Spinal cord (tissue), 10 donors: Measurements from ENCODE around the gene PARP1. TPM values are rescaled to one million over a fixed set of nuclear protein-coding genes. Genes with fewer than 3 reads are reported as not detected.

Experiments
- DNase-seq, 6 donors: peaks; one replicate each; pipeline versions ENCODE4 v3.0.0 to v3.0.0-alpha.2; 2013 to 2015; ENCODE audit warnings: low spot score in 6 of 6, low read depth in 4 of 6
- H3K27ac ChIP-seq: one replicate; pipeline ENCODE4 v1.5.1; 2013; ENCODE audit warnings: low read depth, low read length, control low read depth
- H3K27me3 ChIP-seq: one replicate; pipeline ENCODE4 v1.6.1; 2013; ENCODE audit warnings: low read length; ENCODE audit not compliant: control insufficient read depth, insufficient read depth
- H3K36me3 ChIP-seq: one replicate; pipeline ENCODE4 v1.6.1; 2013; ENCODE audit warnings: low read length; ENCODE audit not compliant: control insufficient read depth, insufficient read depth
- H3K4me1 ChIP-seq: one replicate; pipeline ENCODE4 v1.6.1; 2013; ENCODE audit warnings: low read length; ENCODE audit not compliant: control insufficient read depth, insufficient read depth
- H3K4me3 ChIP-seq: one replicate; pipeline ENCODE4 v1.5.1; 2013; ENCODE audit warnings: low read depth, low read length, control low read depth
- H3K9me3 ChIP-seq: one replicate; pipeline ENCODE4 v1.6.1; 2013; ENCODE audit warnings: low read length; ENCODE audit not compliant: control insufficient read depth, insufficient read depth
- WGBS: methylation state at CpG from one replicate; pipeline ENCODE4 v1.1.5; 2013; ENCODE audit warnings: missing lambda C conversion rate; ENCODE audit not compliant: insufficient coverage; 5-methylcytosine and 5-hydroxymethylcytosine counted together
- polyA plus RNA-seq, 2 donors: library from polyadenylated mRNA; unstranded; fragments of 120-200 nt; gene quantifications; one replicate each; pipeline ENCODE4 v1.2.1, GENCODE V29; 2013; ENCODE audit not compliant: insufficient read length in 2 of 2
- total RNA-seq, 2 donors: library from RNA; depleted of rRNA in 1 of 2; stranded (reverse); fragments of 120-200 nt in 1 of 2; fragments of >200 nt in 1 of 2; gene quantifications; one replicate each; pipeline versions ENCODE4 v1.2.3 to v1.2.4, GENCODE V29; 2013 to 2014
- donor health status: healthy.

The PARP1 gene
- total and polyA plus RNA-seq, 4 donors, result 106 to 156 (median 127) TPM

DNA sequence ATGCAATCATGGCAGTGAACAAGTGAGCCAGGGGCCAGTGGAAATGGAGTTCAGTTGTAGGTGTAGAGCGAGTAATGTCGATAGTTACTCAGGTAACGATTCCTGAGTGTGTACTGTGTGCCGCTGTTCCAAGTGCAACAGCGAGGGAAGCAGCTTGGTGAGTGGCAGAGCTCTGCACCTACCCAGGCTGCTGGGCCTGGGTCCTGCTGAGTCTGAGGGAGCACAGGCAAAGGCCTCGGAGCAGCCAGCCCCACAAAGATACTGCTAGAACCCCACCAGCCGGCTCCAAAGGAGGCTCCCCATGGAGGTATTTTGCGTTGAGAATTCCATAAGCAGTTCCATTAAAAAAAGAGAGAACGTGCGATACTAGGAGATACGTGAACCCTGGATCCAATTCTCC lies 23.2 kb downstream of the PARP1 start:
- Histone ChIP-seq H3K4me1 (no peaks in the 10 kb centered on the region), H3K27me3 (no peaks in the 10 kb centered on the region), H3K4me3 (no peak overlapping the region), H3K36me3 (peaks cover 71% of the 10 kb centered on the region), H3K9me3 (no peaks in the 10 kb centered on the region), H3K27ac (no peak overlapping the region)
- no peak for DNase-seq
- WGBS, result 88% methylated on average over 9 of the region's 11 CpGs

DNA sequence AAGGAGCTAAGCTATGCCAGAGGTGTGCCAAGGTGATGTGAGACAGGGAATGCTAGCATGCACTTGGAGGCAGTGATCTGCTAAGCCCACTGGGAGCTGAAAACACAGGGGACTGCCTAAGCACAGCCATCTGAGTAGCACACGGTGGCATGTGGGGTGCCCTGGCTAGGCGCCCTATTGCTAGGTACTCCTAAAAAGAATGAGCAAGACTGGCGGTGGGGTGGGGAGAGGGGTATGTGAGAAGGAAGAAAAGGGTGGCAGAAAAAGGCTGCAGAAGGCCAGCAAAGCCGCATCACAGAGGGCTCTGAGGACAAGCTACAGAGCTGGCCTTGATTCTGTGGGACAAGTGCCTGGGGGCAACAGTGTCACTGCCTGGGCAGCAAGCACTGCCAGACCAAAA lies 23.9 kb downstream of the PARP1 start:
- H3K27ac ChIP-seq, result no peak overlapping the region
- DNase-seq, result no peak
- 82% methylated on average over 4 of the region's 4 CpGs for WGBS
- H3K27me3 ChIP-seq, result no peaks in the 10 kb centered on the region
- no peaks in the 10 kb centered on the region for H3K9me3 ChIP-seq
- H3K36me3 ChIP-seq, result peaks cover 71% of the 10 kb centered on the region
- no peak overlapping the region for H3K4me3 ChIP-seq
- H3K4me1 ChIP-seq, result no peaks in the 10 kb centered on the region

DNA sequence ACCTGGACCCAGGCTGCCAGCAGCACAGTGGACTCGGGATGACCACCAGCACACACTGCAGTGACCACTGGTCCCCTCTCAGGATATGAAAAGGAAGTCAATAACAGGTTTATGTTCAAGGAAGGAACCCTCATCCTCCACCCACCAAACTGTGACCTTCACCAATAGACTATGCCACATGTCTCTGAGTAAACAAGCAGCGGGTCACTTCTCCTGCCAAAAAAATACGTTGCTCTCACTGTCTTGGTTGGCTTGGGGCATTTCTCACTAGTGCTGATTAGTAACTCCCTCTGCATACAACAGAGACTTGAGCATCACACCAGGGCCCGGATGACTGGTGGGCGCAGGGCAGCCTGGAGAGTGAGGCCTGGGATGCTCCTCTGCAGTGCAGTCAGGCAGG lies 25.9 kb downstream of the PARP1 start:
- H3K36me3 ChIP-seq, result peaks cover 76% of the 10 kb centered on the region
- H3K27me3 ChIP-seq, result no peaks in the 10 kb centered on the region
- no peaks in the 10 kb centered on the region for H3K4me1 ChIP-seq
- no peak for DNase-seq
- no peaks in the 10 kb centered on the region for H3K9me3 ChIP-seq
- H3K27ac ChIP-seq, result no peak overlapping the region
- H3K4me3 ChIP-seq, result no peak overlapping the region
- 100% methylated on average over 2 of the region's 5 CpGs for WGBS

DNA sequence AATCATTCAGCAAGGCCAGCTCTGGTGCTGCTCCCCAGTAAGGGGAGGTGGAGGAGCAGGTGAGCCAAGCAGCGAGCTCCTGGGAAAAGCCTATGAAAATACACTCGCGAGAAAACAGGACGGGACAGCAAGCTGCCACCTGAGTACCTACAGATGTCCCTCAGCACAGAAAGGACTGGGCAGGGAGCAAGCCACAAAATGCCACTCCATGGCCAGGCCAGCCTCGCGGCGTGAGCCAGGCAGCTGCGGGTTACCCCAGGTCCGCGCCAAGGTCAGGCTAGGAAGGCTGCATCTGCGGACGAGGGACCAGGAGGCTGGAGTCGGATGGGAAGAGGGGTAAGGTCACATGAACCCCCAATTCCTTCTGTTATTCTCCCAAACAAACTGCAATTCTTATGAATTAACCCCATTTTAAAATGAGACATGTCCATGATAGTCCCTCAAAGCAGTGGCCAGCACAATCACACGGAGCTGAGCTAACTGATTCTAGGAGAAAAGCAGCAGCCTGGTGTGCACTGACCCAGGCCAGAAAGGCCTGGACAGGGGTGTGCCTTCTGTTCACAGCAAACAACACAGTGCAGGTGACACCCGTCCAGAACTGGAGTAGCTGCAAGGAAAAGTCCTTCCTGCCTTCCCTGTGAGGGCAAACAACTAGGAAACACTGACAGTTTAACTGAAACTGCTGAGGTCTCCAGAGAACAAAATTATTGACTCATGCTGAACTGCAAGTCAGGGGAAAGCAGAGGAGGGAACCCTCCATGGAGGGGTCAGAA lies 26.5 kb downstream of the PARP1 start:
- no peak overlapping the region for H3K27ac ChIP-seq
- DNase-seq, result no peak
- H3K9me3 ChIP-seq, result no peaks in the 10 kb centered on the region
- H3K27me3 ChIP-seq, result no peaks in the 10 kb centered on the region
- H3K36me3 ChIP-seq, result peaks cover 76% of the 10 kb centered on the region
- H3K4me1 ChIP-seq, result no peaks in the 10 kb centered on the region
- no peak overlapping the region for H3K4me3 ChIP-seq
- 96% methylated on average over 10 of the region's 15 CpGs for WGBS

DNA sequence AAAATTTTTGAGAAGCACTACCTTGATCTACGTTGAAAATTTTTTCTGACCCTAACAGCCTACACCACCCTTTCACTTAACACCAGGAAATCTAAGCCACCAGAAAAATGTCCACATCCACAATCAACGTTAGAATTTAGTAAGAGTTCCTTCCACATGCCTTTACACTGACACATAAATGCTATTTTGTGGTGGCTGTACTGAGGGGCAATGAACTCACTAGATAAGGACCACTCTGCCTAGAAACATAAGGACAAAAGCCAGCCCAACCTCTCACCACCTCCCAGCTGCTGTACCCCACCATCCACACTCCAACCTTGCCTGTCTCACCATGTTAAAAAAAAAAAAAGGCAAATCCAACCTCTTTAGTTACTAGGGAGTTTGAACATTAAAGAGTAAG lies 29.8 kb downstream of the PARP1 start:
- Histone ChIP-seq H3K9me3 (no peaks in the 10 kb centered on the region), H3K4me3 (no peak overlapping the region), H3K4me1 (no peaks in the 10 kb centered on the region), H3K36me3 (peaks cover 70% of the 10 kb centered on the region), H3K27me3 (no peaks in the 10 kb centered on the region), H3K27ac (no peak overlapping the region)
- WGBS, result no CpG with 5 or more reads among the region's 2 CpGs
- DNase-seq, result no peak

- 92% methylated on average over 2 of the region's 3 CpGs for WGBS
- Histone ChIP-seq H3K9me3 (no peaks in the 10 kb centered on the region), H3K4me3 (no peak overlapping the region), H3K4me1 (no peaks in the 10 kb centered on the region), H3K27ac (no peak overlapping the region), H3K27me3 (no peaks in the 10 kb centered on the region), H3K36me3 (peaks cover 67% of the 10 kb centered on the region)
- no peak for DNase-seq
Observed at GRCh38 chr1:226376300-226376699, 31.6 kb downstream of the PARP1 start.

DNA sequence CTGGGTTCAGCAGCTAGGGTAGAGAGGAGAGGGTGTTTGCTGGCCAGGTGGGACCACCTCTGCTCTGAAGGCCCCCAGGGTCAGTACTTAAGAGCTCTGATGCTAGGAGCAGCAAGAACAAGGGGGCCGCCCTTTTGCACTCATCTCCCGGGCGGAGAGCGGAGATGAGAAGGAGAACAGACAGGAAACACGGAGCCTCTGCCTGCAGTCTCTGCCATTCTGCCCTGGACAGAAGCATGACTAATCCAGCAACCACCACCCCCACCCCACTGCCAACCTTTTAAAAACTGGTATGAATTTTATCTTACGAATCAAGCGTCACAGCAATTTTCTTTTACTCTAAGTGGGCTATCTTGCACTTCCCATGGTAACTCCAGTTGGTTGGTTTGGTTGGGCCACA lies 34.5 kb downstream of the PARP1 start:
- WGBS, result 86% methylated on average over 5 of the region's 7 CpGs
- H3K27ac ChIP-seq, result no peak overlapping the region
- DNase-seq, result no peak
- no peaks in the 10 kb centered on the region for H3K27me3 ChIP-seq
- H3K4me3 ChIP-seq, result no peak overlapping the region
- H3K4me1 ChIP-seq, result no peaks in the 10 kb centered on the region
- H3K36me3 ChIP-seq, result peaks cover 69% of the 10 kb centered on the region
- H3K9me3 ChIP-seq, result no peaks in the 10 kb centered on the region

DNA sequence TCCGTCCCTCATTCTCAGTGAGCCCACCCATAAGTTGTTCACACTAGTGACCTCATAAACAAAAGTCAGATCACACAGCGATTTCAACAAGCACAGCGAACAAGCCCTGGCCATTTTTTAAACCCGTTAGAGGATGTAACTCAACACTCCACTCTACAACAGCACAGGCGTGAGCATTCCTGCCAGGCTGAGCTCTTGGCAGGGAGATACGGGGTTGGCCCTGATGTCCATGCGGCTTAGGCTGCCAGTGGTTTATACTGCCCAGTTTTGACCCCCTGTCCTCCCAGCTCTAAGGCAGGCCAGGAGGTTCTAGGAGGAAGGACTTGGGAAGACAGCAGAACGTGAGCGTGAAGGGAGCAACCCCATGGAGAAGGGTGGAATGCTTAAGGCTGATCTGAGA lies 35.0 kb downstream of the PARP1 start:
- WGBS, result 84% methylated on average over 7 of the region's 9 CpGs
- Histone ChIP-seq H3K27me3 (no peaks in the 10 kb centered on the region), H3K9me3 (no peaks in the 10 kb centered on the region), H3K4me3 (no peak overlapping the region), H3K4me1 (no peaks in the 10 kb centered on the region), H3K27ac (no peak overlapping the region), H3K36me3 (peaks cover 71% of the 10 kb centered on the region)
- DNase-seq, result no peak

GRCh38 chr1:226371866-226372490 lies 35.9 kb downstream of the PARP1 start:
- Histone ChIP-seq H3K4me1 (no peaks in the 10 kb centered on the region), H3K27me3 (no peaks in the 10 kb centered on the region), H3K9me3 (no peaks in the 10 kb centered on the region), H3K4me3 (no peak overlapping the region), H3K27ac (no peak overlapping the region), H3K36me3 (peaks cover 77% of the 10 kb centered on the region)
- DNase-seq, result no peak
- WGBS, result 89% methylated on average over 7 of the region's 11 CpGs
